Chondrocyte (in vitro differentiated cells): ENCODE measurements around the gene ANAPC15. TPM values are rescaled to one million over a fixed set of nuclear protein-coding genes. Genes with fewer than 3 reads are reported as not detected.
"Not testable (repeated sequence)": the region's sequence is repeated elsewhere in the genome, so short reads cannot be mapped to it uniquely, and the experiment has no call there.

Experiments
- DNase-seq: peaks from one replicate; pipeline ENCODE4 v3.0.0; 2021; ENCODE audit warnings: mixed read lengths, low spot score
- H3K27ac Mint-ChIP-seq: one replicate; pipeline ENCODE4 v1.8.0; 2021; ENCODE audit warnings: mild to moderate bottlenecking, moderate library complexity, mixed read lengths; ENCODE audit not compliant: unreplicated experiment
- H3K27me3 Mint-ChIP-seq: 2 replicates; pipeline ENCODE4 v1.8.0; 2021; ENCODE audit warnings: low read depth, mixed read lengths
- H3K36me3 Mint-ChIP-seq: 2 replicates; pipeline ENCODE4 v1.8.0; 2021; ENCODE audit warnings: low read depth, mixed read lengths
- H3K4me1 Mint-ChIP-seq: 2 replicates; pipeline ENCODE4 v1.8.0; 2021; ENCODE audit warnings: low read depth, mild to moderate bottlenecking, mixed read lengths
- H3K4me3 Mint-ChIP-seq: one replicate; pipeline ENCODE4 v1.8.0; 2021; ENCODE audit warnings: mild to moderate bottlenecking, moderate library complexity, mixed read lengths; ENCODE audit not compliant: unreplicated experiment
- H3K9me3 Mint-ChIP-seq: 2 replicates; pipeline ENCODE4 v1.8.0; 2021; ENCODE audit warnings: low read depth, mixed read lengths
- CTCF ChIP-seq: fragments of 200-600 bp; sonication (generic); IDR thresholded peaks from 2 replicates; pipeline ENCODE4 v1.5.0; 2021; ENCODE audit warnings: antibody characterized with exemption, mild to moderate bottlenecking, moderate library complexity
- total RNA-seq: library from RNA; stranded (reverse); gene quantifications from 3 replicates; pipeline ENCODE4 v1.2.1, GENCODE V29; 2021

The ANAPC15 gene
- total RNA-seq, 1 donor from 2014 or later = 37.6 TPM

- TF ChIP-seq CTCF = no peak
- Mint-ChIP-seq H3K4me1 (no peaks in the 10 kb centered on the region), H3K27ac (no peak overlapping the region), H3K36me3 (no peaks in the 10 kb centered on the region), H3K9me3 (no peaks in the 10 kb centered on the region), H3K27me3 (peaks cover 7% of the 10 kb centered on the region), H3K4me3 (no peak overlapping the region)
- no peak for DNase-seq
These were observed 38.4 kb upstream of the ANAPC15 start for GRCh38 chr11:72150882-72151281.

- Mint-ChIP-seq H3K4me3 (no peak overlapping the region), H3K27ac (no peak overlapping the region), H3K27me3 (peaks cover 11% of the 10 kb centered on the region), H3K36me3 (no peaks in the 10 kb centered on the region), H3K4me1 (no peaks in the 10 kb centered on the region), H3K9me3 (no peaks in the 10 kb centered on the region)
- DNase-seq = no peak
- TF ChIP-seq CTCF = no peak
These were observed 34.1 kb upstream of the ANAPC15 start for GRCh38 chr11:72146625-72147024.

GRCh38 chr11:72144807-72145565 lies 32.5 kb upstream of the ANAPC15 start:
- Mint-ChIP-seq H3K27me3 (peaks cover 15% of the 10 kb centered on the region), H3K9me3 (no peaks in the 10 kb centered on the region), H3K27ac (no peak overlapping the region), H3K36me3 (no peaks in the 10 kb centered on the region), H3K4me3 (no peak overlapping the region), H3K4me1 (peaks cover 3% of the 10 kb centered on the region)
- no peak for TF ChIP-seq CTCF
- DNase-seq = no peak

- not testable (repeated sequence) for H3K36me3 Mint-ChIP-seq, DNase-seq, H3K4me1 Mint-ChIP-seq, H3K9me3 Mint-ChIP-seq, H3K27ac Mint-ChIP-seq, H3K4me3 Mint-ChIP-seq
- H3K27me3 Mint-ChIP-seq = peaks cover 15% of the 10 kb centered on the region
These were observed 30.0 kb upstream of the ANAPC15 start for GRCh38 chr11:72142543-72142942.

- not testable (repeated sequence) for H3K4me1 Mint-ChIP-seq, H3K9me3 Mint-ChIP-seq, H3K27ac Mint-ChIP-seq, H3K4me3 Mint-ChIP-seq, DNase-seq, H3K36me3 Mint-ChIP-seq
- peaks cover 15% of the 10 kb centered on the region for H3K27me3 Mint-ChIP-seq
These were observed 29.6 kb upstream of the ANAPC15 start for GRCh38 chr11:72142086-72142485.

- Mint-ChIP-seq H3K36me3 (no peaks in the 10 kb centered on the region), H3K9me3 (no peaks in the 10 kb centered on the region), H3K4me1 (peaks cover 7% of the 10 kb centered on the region), H3K4me3 (no peak overlapping the region), H3K27ac (no peak overlapping the region), H3K27me3 (peaks cover 15% of the 10 kb centered on the region)
- no peak for TF ChIP-seq CTCF
- DNase-seq = no peak
These were observed 28.6 kb upstream of the ANAPC15 start for GRCh38 chr11:72141066-72141465.
